WERI-Rb-1 (cell line): ENCODE results near the gene FAM168B.
A peak's percentile ranks its signal among the peaks of the same experiment; 100 is the strongest.

ENCODE experiments used
- DNase-seq: peaks from one replicate; pipeline ENCODE4 v3.0.0-alpha.2; 2020
- H3K27ac ChIP-seq: fragments of 250-450 bp; sonication (Bioruptor Pico); 2 replicates; pipeline ENCODE4 v1.5.1; 2020; ENCODE audit warnings: mild to moderate bottlenecking, moderate library complexity
- H3K27me3 ChIP-seq: fragments of 250-450 bp; sonication (Bioruptor Pico); 2 replicates; pipeline ENCODE4 v1.5.1; 2021; ENCODE audit warnings: mild to moderate bottlenecking, low read depth, moderate library complexity; ENCODE audit not compliant: insufficient read depth, severe bottlenecking
- H3K36me3 ChIP-seq: fragments of 250-450 bp; sonication (Bioruptor Pico); 2 replicates; pipeline ENCODE4 v1.5.1; 2020; ENCODE audit warnings: mild to moderate bottlenecking, moderate library complexity
- H3K4me3 ChIP-seq: 2 replicates; pipeline ENCODE4 v1.5.1; 2011; ENCODE audit warnings: low read depth, mild to moderate bottlenecking, control low read depth, low read length
- H3K9me3 ChIP-seq: fragments of 250-450 bp; sonication (Bioruptor Pico); 2 replicates; pipeline ENCODE4 v1.5.1; 2021; ENCODE audit warnings: mild to moderate bottlenecking, moderate library complexity; ENCODE audit not compliant: severe bottlenecking
- CTCF ChIP-seq: IDR thresholded peaks from 2 replicates; pipeline ENCODE4 v1.5.1; 2011; ENCODE audit warnings: low read depth, mild to moderate bottlenecking, control low read depth, inconsistent platforms, low read length

FAM168B gene

DNA sequence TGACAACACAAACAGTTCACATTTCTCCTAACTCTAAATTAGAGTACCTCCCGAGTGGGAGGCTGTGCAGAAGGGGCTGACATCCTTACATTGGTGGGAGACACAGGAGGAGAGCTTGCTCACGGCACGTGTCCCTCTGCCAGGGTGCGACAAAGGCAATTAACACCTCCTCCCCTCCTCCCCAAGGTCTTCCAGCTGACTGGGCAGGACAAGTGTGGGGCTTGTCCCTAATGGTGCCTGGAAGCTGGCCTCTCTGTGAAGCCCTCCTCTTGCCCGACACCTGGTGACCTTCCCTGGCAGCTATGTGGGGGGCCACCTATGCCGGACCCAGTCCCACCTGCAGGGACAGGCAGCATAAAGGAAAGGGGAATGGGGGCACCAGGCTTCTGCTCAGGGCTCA, 57.0 kb downstream of the FAM168B start:
- DNase-seq: no peak
- no peaks in the 10 kb centered on the region for H3K27me3 ChIP-seq
- H3K9me3 ChIP-seq: no peaks in the 10 kb centered on the region
- TF ChIP-seq CTCF: no peak
- H3K4me3 ChIP-seq: no peak overlapping the region
- H3K27ac ChIP-seq: no peak overlapping the region
- H3K36me3 ChIP-seq: no peaks in the 10 kb centered on the region

DNA sequence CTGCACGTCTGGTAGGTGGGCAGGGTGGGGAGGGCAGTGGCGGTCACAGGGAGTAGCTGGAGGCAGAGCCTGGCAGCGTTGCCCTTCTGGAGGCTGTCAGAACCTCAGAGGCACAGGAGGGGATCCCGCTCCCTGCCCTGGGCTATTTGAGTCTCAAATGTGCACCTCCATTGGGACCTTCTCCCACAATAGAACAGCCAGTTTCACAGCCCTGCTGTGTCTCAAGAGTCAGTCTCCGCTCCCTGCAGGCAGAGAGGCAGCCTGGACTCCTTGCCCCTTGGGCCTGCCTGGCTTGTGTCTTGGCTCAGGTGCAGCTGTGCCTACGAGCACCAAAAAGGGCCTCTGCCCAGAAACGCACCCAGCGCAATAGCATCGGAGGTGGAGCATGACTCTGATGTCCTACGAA, 57.4 kb downstream of the FAM168B start:
- no peak for TF ChIP-seq CTCF
- H3K4me3 ChIP-seq: peak overlapping the region; percentile 45
- H3K36me3 ChIP-seq: no peaks in the 10 kb centered on the region
- no peaks in the 10 kb centered on the region for H3K9me3 ChIP-seq
- DNase-seq: no peak
- no peaks in the 10 kb centered on the region for H3K27me3 ChIP-seq
- H3K27ac ChIP-seq: no peak overlapping the region

GRCh38 chr2:131035112-131035825, 58.0 kb downstream of the FAM168B start:
- no peaks in the 10 kb centered on the region for H3K27me3 ChIP-seq
- DNase-seq: no peak
- H3K36me3 ChIP-seq: no peaks in the 10 kb centered on the region
- H3K9me3 ChIP-seq: no peaks in the 10 kb centered on the region
- H3K4me3 ChIP-seq: peak overlapping the region; percentile 45
- no peak for TF ChIP-seq CTCF
- H3K27ac ChIP-seq: no peak overlapping the region

DNA sequence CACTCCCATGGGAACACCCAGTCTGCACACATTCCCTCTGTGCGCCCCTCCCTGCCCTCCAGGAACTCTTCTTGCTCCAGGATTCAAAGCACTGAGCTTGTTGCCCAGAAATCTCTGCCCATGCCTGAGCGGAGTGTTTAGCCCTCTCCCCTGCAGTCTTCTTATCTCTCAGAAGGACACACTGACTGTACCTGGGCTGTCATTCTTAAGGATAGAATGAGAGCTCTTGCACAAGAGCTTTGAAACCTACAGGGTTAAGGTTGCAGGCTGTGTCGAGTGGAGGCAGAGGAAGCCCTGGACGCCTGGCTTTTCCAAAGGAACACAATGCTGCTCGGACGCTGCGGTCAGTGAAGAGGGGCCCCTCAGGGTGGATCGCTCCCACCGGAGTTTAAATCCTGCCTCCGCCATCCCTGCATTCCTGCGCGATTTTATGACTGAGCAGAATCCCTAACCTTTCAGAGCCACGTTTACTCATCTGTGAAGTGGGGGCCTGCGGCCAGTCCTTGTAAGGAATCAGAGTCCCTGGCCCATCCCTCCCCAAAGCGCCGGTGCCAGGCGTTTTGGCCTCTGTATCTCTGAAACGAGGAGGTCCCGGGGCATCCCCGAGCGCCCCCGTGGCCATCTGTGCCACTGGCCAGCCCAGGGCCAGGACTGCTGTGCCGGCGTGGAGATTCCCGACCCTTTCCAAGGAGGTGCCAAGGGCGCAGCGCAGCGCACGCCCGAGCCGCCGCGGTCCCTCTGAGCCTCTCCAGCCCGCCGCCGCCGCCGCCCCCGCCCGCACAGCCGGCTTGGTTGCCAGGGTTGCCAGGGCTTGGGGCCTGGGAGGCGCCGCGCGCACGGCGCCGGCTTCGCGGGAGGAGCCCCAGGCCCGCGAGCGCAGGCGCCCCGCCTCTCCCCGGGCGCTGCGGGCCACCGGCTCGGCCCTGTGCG, 58.9 kb downstream of the FAM168B start:
- no peak for TF ChIP-seq CTCF
- Histone ChIP-seq H3K4me3 (peak overlapping the region; percentile 65), H3K36me3 (no peaks in the 10 kb centered on the region), H3K27me3 (no peaks in the 10 kb centered on the region), H3K9me3 (no peaks in the 10 kb centered on the region), H3K27ac (no peak overlapping the region)
- DNase-seq: peak; percentile 46

- no peak for DNase-seq
- Histone ChIP-seq H3K27ac (no peak overlapping the region), H3K9me3 (no peaks in the 10 kb centered on the region), H3K36me3 (no peaks in the 10 kb centered on the region), H3K27me3 (no peaks in the 10 kb centered on the region), H3K4me3 (no peak overlapping the region)
- no peak for TF ChIP-seq CTCF
Observed at GRCh38 chr2:131033786-131034121, 59.5 kb downstream of the FAM168B start.
